HepG2 (cell line): ENCODE measurements around the gene NUDT22. TPM values are rescaled to one million over a fixed set of nuclear protein-coding genes. Genes with fewer than 3 reads are reported as not detected.

Experiments
- DMAP1 ChIP-seq: IDR thresholded peaks from 2 replicates; pipeline ENCODE4 v1.6.1; 2016
- EEA1 ChIP-seq: sonication (generic); formaldehyde crosslinking; IDR thresholded peaks from 2 replicates; pipeline ENCODE4 v1.5.1; 2020; ENCODE audit warnings: mild to moderate bottlenecking, missing genetic modification reagents, borderline replicate concordance
- ETV5 ChIP-seq: IDR thresholded peaks from 2 replicates; pipeline ENCODE4 v1.6.1; 2018; ENCODE audit warnings: missing biosample characterization, missing genetic modification reagents, inconsistent platforms, borderline replicate concordance
- HNF1A ChIP-seq, 2 experiments: sonication (generic) in 1 of 2; formaldehyde crosslinking in 1 of 2; IDR thresholded peaks; 2 replicates each; pipeline versions ENCODE4 v1.4.0 to v1.6.1; 2016 to 2020; ENCODE audit warnings: borderline replicate concordance in 1 of 2, low read depth in 1 of 2, mild to moderate bottlenecking in 1 of 2, missing genetic modification reagents in 1 of 2
- MED1 ChIP-seq: sonication (generic); formaldehyde crosslinking; IDR thresholded peaks from 2 replicates; pipeline ENCODE4 v1.4.0; 2020; ENCODE audit warnings: missing genetic modification reagents
- NONO ChIP-seq, 2 experiments: fragments of 450-650 bp in 1 of 2; sonication (generic) in 1 of 2; formaldehyde crosslinking in 1 of 2; IDR thresholded peaks in 1 of 2; conservative IDR thresholded peaks in 1 of 2; 2 replicates each; pipeline versions ENCODE4 v1.6.1 to v1.8.0; 2017 to 2022; ENCODE audit warnings: mild to moderate bottlenecking in 1 of 2, missing genetic modification reagents in 1 of 2, moderate library complexity in 1 of 2
- SIN3A ChIP-seq: IDR thresholded peaks from 2 replicates; pipeline ENCODE4 v1.6.1; 2011; ENCODE audit warnings: low read depth, mild to moderate bottlenecking, control low read depth, low read length, borderline replicate concordance
- SRF ChIP-seq: IDR thresholded peaks from 2 replicates; pipeline ENCODE4 v1.6.1; 2011; ENCODE audit warnings: mild to moderate bottlenecking, low read depth, low read length, moderate library complexity
- YEATS4 ChIP-seq: sonication (generic); formaldehyde crosslinking; IDR thresholded peaks from 2 replicates; pipeline ENCODE4 v1.4.0; 2020; ENCODE audit warnings: missing genetic modification reagents, borderline replicate concordance
- ZBTB7B ChIP-seq: sonication (generic); formaldehyde crosslinking; IDR thresholded peaks from 2 replicates; pipeline ENCODE4 v1.4.0; 2020; ENCODE audit warnings: missing genetic modification reagents
- ZNF512 ChIP-seq: sonication (generic); formaldehyde crosslinking; IDR thresholded peaks from 2 replicates; pipeline ENCODE4 v1.4.0; 2020; ENCODE audit warnings: mild to moderate bottlenecking, missing genetic modification reagents
- ZNF629 ChIP-seq: sonication (generic); formaldehyde crosslinking; conservative IDR thresholded peaks from 2 replicates; pipeline ENCODE4 v1.5.0; 2020; ENCODE audit warnings: missing genetic modification reagents
- ZNF670 ChIP-seq: sonication (generic); formaldehyde crosslinking; IDR thresholded peaks from 2 replicates; pipeline ENCODE4 v1.8.0; 2022; ENCODE audit warnings: mild to moderate bottlenecking, missing genetic modification reagents, borderline replicate concordance
- ZNF740 ChIP-seq: sonication (generic); formaldehyde crosslinking; IDR thresholded peaks from 2 replicates; pipeline ENCODE4 v1.4.0; 2020; ENCODE audit warnings: missing genetic modification reagents
- ZNF839 ChIP-seq: sonication (generic); formaldehyde crosslinking; IDR thresholded peaks from 2 replicates; pipeline ENCODE4 v1.4.0; 2020; ENCODE audit warnings: missing genetic modification reagents, mild to moderate bottlenecking, borderline replicate concordance
- polyA plus RNA-seq, 8 experiments: library from polyadenylated mRNA; depleted of rRNA in 3 of 8; stranded (reverse) in 7 of 8; unstranded in 1 of 8; fragments of >200 nt; fragmentation: Illumina TruSeq in 4 of 8; extraction: Trizol in 4 of 8; gene quantifications; 2 replicates each; pipeline versions ENCODE4 v1.2.1 to v1.2.3, GENCODE V29; 2011 to 2016; ENCODE audit warnings: low read depth in 4 of 8, missing spikeins in 1 of 8, mixed read lengths in 1 of 8; ENCODE audit not compliant: insufficient read depth in 1 of 8
- total RNA-seq, 5 experiments: library from RNA; depleted of rRNA; stranded (reverse); fragments of >200 nt; fragmentation: Illumina TruSeq; extraction: Trizol; gene quantifications; 2 replicates each; pipeline ENCODE4 v1.2.3, GENCODE V29; 2016; ENCODE audit warnings: low read depth in 1 of 5
- TF ChIP-seq, protein P1 (sequence below), 2 experiments: IDR thresholded peaks; 2 replicates each; pipeline ENCODE4 v1.6.1; 2011 to 2012; ENCODE audit warnings: low read length in 2 of 2, borderline replicate concordance in 1 of 2, low read depth in 1 of 2, mild to moderate bottlenecking in 1 of 2, moderate library complexity in 1 of 2

Gene NUDT22
- total and polyA plus RNA-seq, 2 of the 13 experiments (the other 11 are each of a cell fraction or from before 2014, with no cell fraction given), result 33.5 to 39.8 TPM

GRCh38 chr11:64269540-64270220 is 43.6 kb downstream of the NUDT22 start (continued):
- TF ChIP-seq SRF, result peak; percentile 59; the same call in 1 of the 2 replicates
- peak; percentile 75 for TF ChIP-seq DMAP1 (CRISPR knock-in tag)
- TF ChIP-seq, protein P1, sequence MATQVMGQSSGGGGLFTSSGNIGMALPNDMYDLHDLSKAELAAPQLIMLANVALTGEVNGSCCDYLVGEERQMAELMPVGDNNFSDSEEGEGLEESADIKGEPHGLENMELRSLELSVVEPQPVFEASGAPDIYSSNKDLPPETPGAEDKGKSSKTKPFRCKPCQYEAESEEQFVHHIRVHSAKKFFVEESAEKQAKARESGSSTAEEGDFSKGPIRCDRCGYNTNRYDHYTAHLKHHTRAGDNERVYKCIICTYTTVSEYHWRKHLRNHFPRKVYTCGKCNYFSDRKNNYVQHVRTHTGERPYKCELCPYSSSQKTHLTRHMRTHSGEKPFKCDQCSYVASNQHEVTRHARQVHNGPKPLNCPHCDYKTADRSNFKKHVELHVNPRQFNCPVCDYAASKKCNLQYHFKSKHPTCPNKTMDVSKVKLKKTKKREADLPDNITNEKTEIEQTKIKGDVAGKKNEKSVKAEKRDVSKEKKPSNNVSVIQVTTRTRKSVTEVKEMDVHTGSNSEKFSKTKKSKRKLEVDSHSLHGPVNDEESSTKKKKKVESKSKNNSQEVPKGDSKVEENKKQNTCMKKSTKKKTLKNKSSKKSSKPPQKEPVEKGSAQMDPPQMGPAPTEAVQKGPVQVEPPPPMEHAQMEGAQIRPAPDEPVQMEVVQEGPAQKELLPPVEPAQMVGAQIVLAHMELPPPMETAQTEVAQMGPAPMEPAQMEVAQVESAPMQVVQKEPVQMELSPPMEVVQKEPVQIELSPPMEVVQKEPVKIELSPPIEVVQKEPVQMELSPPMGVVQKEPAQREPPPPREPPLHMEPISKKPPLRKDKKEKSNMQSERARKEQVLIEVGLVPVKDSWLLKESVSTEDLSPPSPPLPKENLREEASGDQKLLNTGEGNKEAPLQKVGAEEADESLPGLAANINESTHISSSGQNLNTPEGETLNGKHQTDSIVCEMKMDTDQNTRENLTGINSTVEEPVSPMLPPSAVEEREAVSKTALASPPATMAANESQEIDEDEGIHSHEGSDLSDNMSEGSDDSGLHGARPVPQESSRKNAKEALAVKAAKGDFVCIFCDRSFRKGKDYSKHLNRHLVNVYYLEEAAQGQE (IDR thresholded peaks at IDR 0.05; ENCODE audit: borderline replicate concordance in 1 of 2, low read depth in 1 of 2, low read length in 2 of 2), result no peak
- no peak; the same call in 1 of the 2 replicates for TF ChIP-seq ZNF629 (CRISPR knock-in tag)
- 0 out of 2 replicates have a peak, but pooled peaks have one; percentile 63 for TF ChIP-seq EEA1 (CRISPR knock-in tag)
- 0 out of 2 replicates have a peak, but pooled peaks have one; percentile 4 for TF ChIP-seq YEATS4 (CRISPR knock-in tag)
- peak; percentile 89 for TF ChIP-seq ETV5 (CRISPR knock-in tag)
- TF ChIP-seq ZNF740 (CRISPR knock-in tag), result no peak
- TF ChIP-seq MED1 (CRISPR knock-in tag), result peak; percentile 78
- TF ChIP-seq SIN3A, result peak; percentile 83; the same call in 1 of the 2 replicates
- TF ChIP-seq ZNF839 (CRISPR knock-in tag), result no peak; the same call in none of the 2 replicates
- TF ChIP-seq NONO (IDR thresholded peaks at IDR 0.05), result no peak
- peak; percentile 63 for TF ChIP-seq NONO (CRISPR knock-in tag; conservative IDR thresholded peaks at IDR 0.05)
- TF ChIP-seq HNF1A (IDR thresholded peaks at IDR 0.05; ENCODE audit: low read depth), result peak; percentile 38; the same call in 1 of the 2 replicates
- no peak; the same call in 1 of the 2 replicates for TF ChIP-seq HNF1A (CRISPR knock-in tag; IDR thresholded peaks at IDR 0.05; ENCODE audit: borderline replicate concordance)
- no peak for TF ChIP-seq ZNF512
- TF ChIP-seq ZNF670 (CRISPR knock-in tag), result peak; percentile 71; the same call in 1 of the 2 replicates
- peak; percentile 79 for TF ChIP-seq ZBTB7B (CRISPR knock-in tag)
